Neuronal stem cell (in vitro differentiated cells): ENCODE measurements around the gene CACNB2.

Source experiments
- DNase-seq: peaks from one replicate; pipeline ENCODE4 v3.0.0-alpha.2; 2013; ENCODE audit warnings: low spot score
- H2AFZ ChIP-seq: one replicate; pipeline ENCODE4 v1.6.1; 2013; ENCODE audit warnings: mild to moderate bottlenecking, low read length, inconsistent platforms
- H2AK5ac ChIP-seq: 2 replicates; pipeline ENCODE4 v1.6.1; 2013; ENCODE audit warnings: low read depth, mild to moderate bottlenecking, inconsistent platforms, low read length, moderate library complexity, mixed read lengths
- H2BK120ac ChIP-seq: 2 replicates; pipeline ENCODE4 v1.6.1; 2013; ENCODE audit warnings: low read depth, mild to moderate bottlenecking, inconsistent platforms, low read length, moderate library complexity, mixed read lengths
- H2BK12ac ChIP-seq: one replicate; pipeline ENCODE4 v1.6.1; 2013; ENCODE audit warnings: low read length, inconsistent platforms
- H2BK15ac ChIP-seq: 2 replicates; pipeline ENCODE4 v1.6.1; 2013; ENCODE audit warnings: mild to moderate bottlenecking, low read length, inconsistent platforms, mixed read lengths
- H2BK5ac ChIP-seq: one replicate; pipeline ENCODE4 v1.6.1; 2013; ENCODE audit warnings: inconsistent platforms, mild to moderate bottlenecking, low read length, moderate library complexity
- H3K14ac ChIP-seq: one replicate; pipeline ENCODE4 v1.6.1; 2013; ENCODE audit warnings: low read length, inconsistent platforms
- H3K18ac ChIP-seq: 2 replicates; pipeline ENCODE4 v1.6.1; 2013; ENCODE audit warnings: low read length, inconsistent platforms
- H3K23ac ChIP-seq: 2 replicates; pipeline ENCODE4 v1.6.1; 2013; ENCODE audit warnings: low read depth, mild to moderate bottlenecking, mixed read lengths, low read length, inconsistent platforms; ENCODE audit not compliant: poor library complexity
- H3K27ac ChIP-seq: replicated peaks from 3 replicates; pipeline ENCODE4 v1.5.1; 2013; ENCODE audit warnings: low read length, inconsistent platforms
- H3K27me3 ChIP-seq, 3 experiments: 2 replicates each; pipeline ENCODE4 v1.6.1; 2013; ENCODE audit warnings: low read length in 3 of 3, mild to moderate bottlenecking in 2 of 3, inconsistent platforms in 1 of 3, low read depth in 1 of 3, mixed read lengths in 1 of 3, moderate library complexity in 1 of 3; ENCODE audit not compliant: control insufficient read depth in 3 of 3, insufficient read depth in 3 of 3
- H3K36me3 ChIP-seq, 2 donors: replicated peaks in 1 of 2; 2 replicates each; pipeline ENCODE4 v1.6.1; 2013; ENCODE audit warnings: low read length in 2 of 2; ENCODE audit not compliant: control insufficient read depth in 2 of 2, insufficient read depth in 2 of 2
- H3K4ac ChIP-seq: 2 replicates; pipeline ENCODE4 v1.6.1; 2013; ENCODE audit warnings: inconsistent platforms, mild to moderate bottlenecking, low read length, moderate library complexity
- H3K4me1 ChIP-seq, 2 donors: 1 replicate in 1 of 2; 2 replicates in 1 of 2; pipeline ENCODE4 v1.6.1; 2013; ENCODE audit warnings: low read length in 2 of 2, low read depth in 1 of 2; ENCODE audit not compliant: control insufficient read depth in 2 of 2, insufficient read depth in 1 of 2
- H3K4me2 ChIP-seq: one replicate; pipeline ENCODE4 v1.6.1; 2013; ENCODE audit warnings: mild to moderate bottlenecking, low read length, inconsistent platforms; ENCODE audit not compliant: insufficient read depth, poor library complexity, severe bottlenecking
- H3K4me3 ChIP-seq, 2 donors: 2 replicates each; pipeline ENCODE4 v1.5.1; 2013; ENCODE audit warnings: low read length in 2 of 2, mild to moderate bottlenecking in 2 of 2, inconsistent platforms in 1 of 2, moderate library complexity in 1 of 2
- H3K79me1 ChIP-seq: one replicate; pipeline ENCODE4 v1.6.1; 2013; ENCODE audit warnings: low read depth, mild to moderate bottlenecking, inconsistent platforms, low read length, moderate library complexity
- H3K9ac ChIP-seq: one replicate; pipeline ENCODE4 v1.6.1; 2013; ENCODE audit warnings: mild to moderate bottlenecking, low read depth, low read length, inconsistent platforms; ENCODE audit not compliant: poor library complexity
- H3K9me3 ChIP-seq, 2 donors: replicated peaks in 1 of 2; 2 replicates each; pipeline versions ENCODE3 to v1.6.1; 2013; ENCODE audit warnings: low read length in 2 of 2, mild to moderate bottlenecking in 2 of 2, inconsistent platforms in 1 of 2, low read depth in 1 of 2, mixed read lengths in 1 of 2, moderate library complexity in 1 of 2; ENCODE audit not compliant: control insufficient read depth in 2 of 2, insufficient read depth in 1 of 2
- H4K8ac ChIP-seq: one replicate; pipeline ENCODE4 v1.6.1; 2013; ENCODE audit warnings: low read depth, mild to moderate bottlenecking, inconsistent platforms, low read length, moderate library complexity
- H4K91ac ChIP-seq: one replicate; pipeline ENCODE4 v1.6.1; 2013; ENCODE audit warnings: low read length, low read depth, mild to moderate bottlenecking, inconsistent platforms; ENCODE audit not compliant: poor library complexity
- WGBS, 2 donors: extraction: QIAGEN DNeasy Blood & Tissue Kit; methylation state at CpG; one replicate each; pipeline ENCODE4 v1.1.7; 2013; ENCODE audit warnings: missing lambda C conversion rate in 2 of 2, mixed read lengths in 1 of 2; ENCODE audit not compliant: insufficient read length in 2 of 2, insufficient replicate concordance in 1 of 2; ENCODE audit errors: extremely low coverage in 2 of 2; 5-methylcytosine and 5-hydroxymethylcytosine counted together

Gene CACNB2

DNA sequence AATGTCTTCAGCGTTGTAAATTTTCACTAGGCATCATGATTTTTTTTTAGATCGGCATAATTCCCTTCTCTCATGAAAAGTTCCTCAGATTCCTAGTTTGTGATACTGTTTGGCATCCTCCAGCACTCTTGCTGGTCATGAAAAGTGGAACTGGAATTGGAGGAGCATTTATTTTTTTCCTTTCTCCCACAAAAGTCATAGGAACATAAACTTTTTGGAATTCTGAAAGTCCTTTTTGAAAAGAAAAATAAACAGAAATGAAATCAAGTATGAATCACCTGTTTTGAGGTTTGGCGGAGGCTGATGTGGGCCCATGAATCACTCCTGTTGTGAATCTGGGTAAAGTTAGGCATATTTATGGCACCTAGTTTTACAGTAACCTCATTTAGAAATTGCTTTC is 17.7 kb downstream of the CACNB2 start:
- H2BK5ac ChIP-seq: no peak overlapping the region
- H3K23ac ChIP-seq: no peak overlapping the region
- no peaks in the 10 kb centered on the region for H3K27me3 ChIP-seq
- no peak overlapping the region for H2BK120ac ChIP-seq
- H3K18ac ChIP-seq: no peak overlapping the region
- no peak for DNase-seq
- H4K91ac ChIP-seq: no peak overlapping the region
- H3K79me1 ChIP-seq: no peaks in the 10 kb centered on the region
- H2BK15ac ChIP-seq: no peak overlapping the region
- no peak overlapping the region for H4K8ac ChIP-seq
- no peak overlapping the region for H2AK5ac ChIP-seq
- no peak overlapping the region for H3K4ac ChIP-seq
- no peaks in the 10 kb centered on the region for H3K9me3 ChIP-seq
- H3K4me2 ChIP-seq: no peak overlapping the region
- H3K27ac ChIP-seq: no peak overlapping the region
- no CpG with 5 or more reads among the region's 3 CpGs for WGBS, 2 donors
- H3K14ac ChIP-seq: no peak overlapping the region
- H2BK12ac ChIP-seq: no peak overlapping the region
- H2AFZ ChIP-seq: no peak overlapping the region
- no peak overlapping the region for H3K4me3 ChIP-seq
- no peaks in the 10 kb centered on the region for H3K36me3 ChIP-seq
- H3K4me1 ChIP-seq: peaks cover 0 to 3% of the 10 kb centered on the region in 2 donors
- H3K9ac ChIP-seq: no peak overlapping the region

DNA sequence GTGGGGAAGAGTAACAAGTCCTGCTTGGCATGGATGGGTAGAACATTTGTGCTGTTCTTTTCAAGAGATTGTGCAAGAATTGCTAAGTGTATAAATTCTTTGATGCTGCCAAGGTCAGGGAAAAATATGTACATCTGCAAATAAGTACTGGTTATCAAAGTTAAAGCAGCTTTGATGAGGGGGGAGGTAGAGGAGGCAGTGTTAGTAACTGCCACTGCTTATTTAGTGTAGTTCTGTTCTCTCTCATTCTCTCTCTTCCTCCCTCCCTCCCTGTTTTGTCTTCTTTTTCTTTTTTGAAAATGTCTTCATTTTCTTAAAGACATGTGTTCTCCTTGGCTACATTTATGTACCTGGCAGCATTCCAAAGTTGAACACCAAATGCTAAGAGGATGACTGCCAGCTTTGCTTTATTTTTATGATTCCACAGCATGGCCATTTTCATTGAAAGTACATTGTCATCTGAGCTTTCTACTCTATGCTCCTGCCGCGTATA is 18.6 kb downstream of the CACNB2 start:
- H3K23ac ChIP-seq: no peak overlapping the region
- no peak overlapping the region for H3K9ac ChIP-seq
- H3K4ac ChIP-seq: no peak overlapping the region
- no peaks in the 10 kb centered on the region for H3K27me3 ChIP-seq
- no peak overlapping the region for H3K4me2 ChIP-seq
- H4K8ac ChIP-seq: no peak overlapping the region
- no peaks in the 10 kb centered on the region for H3K79me1 ChIP-seq
- no peak overlapping the region for H4K91ac ChIP-seq
- H2AFZ ChIP-seq: no peak overlapping the region
- no peak overlapping the region for H3K4me3 ChIP-seq
- no peak overlapping the region for H2AK5ac ChIP-seq
- no peak overlapping the region for H3K18ac ChIP-seq
- H2BK15ac ChIP-seq: no peak overlapping the region
- no peak overlapping the region for H2BK12ac ChIP-seq
- H3K36me3 ChIP-seq: no peaks in the 10 kb centered on the region
- no CpG with 5 or more reads among the region's 2 CpGs for WGBS, 2 donors
- H2BK5ac ChIP-seq: no peak overlapping the region
- H3K4me1 ChIP-seq: peaks cover 0 to 3% of the 10 kb centered on the region in 2 donors
- DNase-seq: no peak
- no peak overlapping the region for H3K14ac ChIP-seq
- no peak overlapping the region for H2BK120ac ChIP-seq
- no peak overlapping the region for H3K27ac ChIP-seq
- no peaks in the 10 kb centered on the region for H3K9me3 ChIP-seq

DNA sequence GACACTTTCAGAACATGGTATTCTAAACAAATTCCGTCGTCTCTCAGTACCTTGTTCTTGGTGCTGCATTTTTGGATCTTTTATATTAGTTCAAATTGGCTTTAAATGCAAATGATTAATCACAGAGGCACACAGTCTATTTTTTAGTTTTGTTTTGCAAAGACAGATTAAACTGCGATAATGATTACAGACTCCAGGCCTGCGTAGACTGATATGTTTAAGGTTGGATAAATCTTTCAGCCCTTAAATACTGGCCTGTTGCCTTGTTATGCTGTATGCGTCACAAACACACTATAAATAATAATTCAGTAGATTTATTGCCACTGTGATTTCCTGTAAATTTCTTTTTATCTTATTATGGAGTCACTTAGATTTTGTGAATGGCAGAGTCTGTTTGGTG is 19.3 kb downstream of the CACNB2 start:
- no peak overlapping the region for H3K4ac ChIP-seq
- H3K79me1 ChIP-seq: no peaks in the 10 kb centered on the region
- H2BK5ac ChIP-seq: no peak overlapping the region
- H3K9me3 ChIP-seq: no peaks in the 10 kb centered on the region
- no peak overlapping the region for H2BK12ac ChIP-seq
- no peak overlapping the region for H2BK120ac ChIP-seq
- no peak overlapping the region for H2AFZ ChIP-seq
- DNase-seq: no peak
- H2AK5ac ChIP-seq: no peak overlapping the region
- no peak overlapping the region for H4K91ac ChIP-seq
- no peak overlapping the region for H3K4me3 ChIP-seq
- no peak overlapping the region for H3K18ac ChIP-seq
- H3K14ac ChIP-seq: no peak overlapping the region
- H3K9ac ChIP-seq: no peak overlapping the region
- no peak overlapping the region for H2BK15ac ChIP-seq
- H3K36me3 ChIP-seq: no peaks in the 10 kb centered on the region
- no CpG with 5 or more reads among the region's 5 CpGs for WGBS, 2 donors
- H4K8ac ChIP-seq: no peak overlapping the region
- no peak overlapping the region for H3K23ac ChIP-seq
- H3K4me2 ChIP-seq: no peak overlapping the region
- peaks cover 0 to 3% of the 10 kb centered on the region in 2 donors for H3K4me1 ChIP-seq
- H3K27me3 ChIP-seq: no peaks in the 10 kb centered on the region
- H3K27ac ChIP-seq: no peak overlapping the region

DNA sequence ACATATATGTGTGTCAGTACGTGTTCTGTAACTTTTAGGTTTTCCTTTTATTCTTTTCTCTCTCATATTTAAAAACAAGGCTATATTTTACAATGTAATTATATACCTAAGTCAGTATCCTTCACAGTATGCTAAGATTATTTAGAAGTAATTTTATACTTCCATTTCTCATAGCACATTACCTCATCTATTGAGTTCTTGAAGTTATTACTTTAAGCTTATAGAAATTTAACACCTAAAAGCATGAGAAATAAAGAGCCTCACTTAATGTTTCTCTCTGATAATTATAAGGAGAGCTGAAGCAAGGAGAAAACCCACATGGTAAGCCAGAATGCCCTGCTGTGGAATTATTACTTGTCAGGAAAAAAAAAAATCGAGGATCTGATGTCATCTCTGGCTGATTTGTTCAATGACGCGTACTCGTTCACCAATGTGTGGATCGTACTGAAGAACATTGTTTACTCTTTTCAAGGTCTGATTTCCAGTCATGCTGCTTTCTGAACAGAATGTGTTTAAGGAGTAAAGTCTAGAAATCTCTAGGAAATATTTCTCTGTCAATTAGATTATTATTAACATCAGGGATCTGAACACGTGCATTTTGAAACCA is 21.9 kb downstream of the CACNB2 start:
- Histone ChIP-seq H2BK15ac (no peak overlapping the region), H3K36me3 (no peaks in the 10 kb centered on the region), H3K27ac (no peak overlapping the region), H3K27me3 (no peaks in the 10 kb centered on the region), H3K23ac (no peak overlapping the region), H2BK5ac (no peak overlapping the region), H3K4me2 (no peak overlapping the region), H2BK120ac (no peak overlapping the region), H2AK5ac (no peak overlapping the region), H3K4me3 (no peak overlapping the region), H3K18ac (no peak overlapping the region), H3K14ac (no peak overlapping the region), H3K9me3 (no peaks in the 10 kb centered on the region), H2BK12ac (no peak overlapping the region), H4K8ac (no peak overlapping the region), H3K4ac (no peak overlapping the region), H3K4me1 (peaks cover 0 to 3% of the 10 kb centered on the region in 2 donors), H3K79me1 (no peaks in the 10 kb centered on the region), H2AFZ (no peak overlapping the region), H3K9ac (no peak overlapping the region), H4K91ac (no peak overlapping the region)
- WGBS, 2 donors: no CpG with 5 or more reads among the region's 7 CpGs
- no peak for DNase-seq
